Hematopoietic multipotent progenitor cell treated with erythropoietin and hydrocortisone succinate and interleukin-3 and kit ligand, for 15 days (in vitro differentiated cells): ENCODE results near the gene KDELR3.

Experiments
- DNase-seq: peaks from one replicate; pipeline ENCODE4 v3.0.0-alpha.2; 2015; ENCODE audit warnings: low spot score

Gene KDELR3

DNA sequence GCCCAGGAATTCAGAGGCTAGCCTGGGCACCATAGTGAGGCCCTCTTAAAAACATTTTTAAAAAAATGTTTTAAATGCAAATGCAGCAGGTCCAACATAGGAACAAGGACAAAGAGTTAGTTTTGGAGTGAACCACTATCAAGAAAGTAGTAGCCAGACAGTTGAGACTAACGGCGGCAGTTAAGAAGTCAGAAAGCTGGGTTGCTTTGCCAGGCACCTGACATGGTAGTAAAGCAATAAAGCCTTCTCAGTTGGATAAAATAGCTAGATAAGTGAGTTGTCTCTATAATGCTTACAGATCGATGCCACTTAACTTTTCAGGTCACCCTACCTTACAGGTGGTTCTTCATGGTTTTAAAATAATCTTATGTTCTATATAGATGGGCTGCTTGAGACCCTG is 55.1 kb downstream of the KDELR3 start:
- no peak for DNase-seq

DNA sequence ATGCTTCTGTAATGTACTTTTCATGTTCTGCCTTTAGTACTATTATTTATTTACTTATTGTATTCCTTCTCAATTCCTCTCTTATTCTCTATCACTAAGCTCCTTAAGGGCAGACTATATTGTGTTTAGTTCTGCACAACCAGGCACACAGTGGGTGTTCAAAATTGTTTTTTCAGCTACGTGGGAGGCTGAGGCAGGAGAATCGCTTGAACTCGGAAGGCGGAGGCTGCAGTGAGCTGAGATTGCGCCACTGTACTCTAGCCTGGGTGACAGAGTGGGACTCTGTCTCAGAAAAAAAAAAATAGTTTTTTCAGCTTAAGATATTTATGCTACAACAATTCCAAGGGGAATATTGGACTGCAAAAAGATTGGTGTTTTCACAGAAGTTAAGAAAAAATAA is 55.6 kb downstream of the KDELR3 start:
- no peak for DNase-seq

DNA sequence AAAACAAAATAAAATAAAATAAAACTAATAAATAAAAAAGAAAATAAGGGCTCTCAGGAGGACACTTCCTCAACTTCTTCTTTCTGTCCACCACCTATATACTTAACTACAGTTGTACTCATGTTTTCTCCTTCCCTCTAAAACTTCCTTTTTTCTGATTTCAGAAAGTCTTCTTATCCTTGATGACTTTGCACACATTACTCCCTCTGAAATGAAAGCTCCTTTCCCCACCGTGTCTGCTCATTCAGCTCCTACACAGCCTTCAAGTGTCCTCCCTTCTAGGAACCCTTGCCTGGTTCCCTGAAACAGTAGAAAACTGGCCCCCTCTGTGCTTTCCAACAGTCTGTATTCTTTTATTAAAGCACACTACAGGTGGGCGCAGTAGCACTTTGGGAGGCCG is 56.5 kb downstream of the KDELR3 start:
- DNase-seq, result no peak

DNA sequence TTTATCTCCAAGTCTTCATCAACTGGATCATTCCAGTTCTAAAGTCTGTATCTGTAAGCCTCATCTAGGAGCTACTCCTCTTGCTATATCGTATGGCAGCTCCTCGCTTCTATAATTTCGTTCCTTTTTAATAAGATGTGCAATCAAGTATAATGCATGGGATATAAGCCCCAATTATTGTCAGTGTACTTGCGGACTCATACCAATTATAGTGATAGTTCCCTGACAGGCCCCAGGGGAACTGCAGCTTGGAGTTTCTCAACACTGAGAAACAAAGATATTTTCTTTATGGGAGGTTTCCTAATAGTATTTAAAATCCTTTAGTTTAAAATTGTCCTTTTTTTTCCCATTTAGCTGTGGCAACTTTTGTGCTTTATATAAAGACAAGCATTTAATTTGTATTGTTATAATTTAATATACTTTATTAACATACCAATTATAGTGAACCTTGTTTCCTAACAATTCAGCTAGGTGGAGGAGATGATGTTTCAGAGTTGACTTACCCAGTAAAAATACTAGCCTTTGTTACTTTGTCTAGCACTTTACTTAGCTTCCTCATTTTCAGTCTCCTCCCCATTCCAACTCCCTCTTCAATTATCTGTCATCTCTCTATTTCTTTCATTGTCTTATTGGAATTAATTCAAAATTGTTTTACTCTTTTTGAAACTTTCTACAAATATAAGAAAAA is 63.5 kb downstream of the KDELR3 start:
- no peak for DNase-seq
